ENCODE data around the gene CAPSL.
A peak's percentile ranks its signal among the peaks of the same experiment; 100 is the strongest.
"Not testable (repeated sequence)": the region's sequence is repeated elsewhere in the genome, so short reads cannot be mapped to it uniquely, and the experiment has no call there.

Gene CAPSL

GRCh38 chr5:35904443-35905132 is 33.8 kb downstream of the CAPSL start:
- no peak for DNase-seq (ENCODE audit: low spot score)

GRCh38 chr5:35903631-35904203 is 34.7 kb downstream of the CAPSL start:
- no peak for DNase-seq (ENCODE audit: low spot score)

GRCh38 chr5:35902046-35902672 is 36.3 kb downstream of the CAPSL start:
- no peak for DNase-seq (ENCODE audit: low spot score)

- DNase-seq (ENCODE audit: low spot score), result no peak
These were observed 37.3 kb downstream of the CAPSL start for GRCh38 chr5:35900972-35901695.

- no peak for DNase-seq (ENCODE audit: low spot score)
These were observed 38.6 kb downstream of the CAPSL start for GRCh38 chr5:35899800-35900199.

- DNase-seq (ENCODE audit: low spot score), result no peak
These were observed 39.3 kb downstream of the CAPSL start for GRCh38 chr5:35898952-35899660.

- no peak for DNase-seq (ENCODE audit: low spot score)
These were observed 44.3 kb downstream of the CAPSL start for GRCh38 chr5:35894131-35894530.

GRCh38 chr5:35892799-35893198 is 45.6 kb downstream of the CAPSL start:
- not testable (repeated sequence) for DNase-seq (ENCODE audit: low spot score)

GRCh38 chr5:35890021-35891020 is 48.1 kb downstream of the CAPSL start:
- no peak for DNase-seq (ENCODE audit: low spot score)

GRCh38 chr5:35887321-35888100 is 50.9 kb downstream of the CAPSL start:
- no peak for DNase-seq (ENCODE audit: low spot score)

GRCh38 chr5:35886381-35886780 is 52.0 kb downstream of the CAPSL start:
- no peak for DNase-seq (ENCODE audit: low spot score)

GRCh38 chr5:35884773-35885172 is 53.6 kb downstream of the CAPSL start:
- no peak for DNase-seq (ENCODE audit: low spot score)

- peak; percentile 73 for DNase-seq (ENCODE audit: low spot score)
These were observed 54.1 kb downstream of the CAPSL start for GRCh38 chr5:35884191-35884769.

- peak; percentile 57 for DNase-seq (ENCODE audit: low spot score)
These were observed 56.7 kb downstream of the CAPSL start for GRCh38 chr5:35881758-35882157.

- no peak for DNase-seq (ENCODE audit: low spot score)
These were observed 58.3 kb downstream of the CAPSL start for GRCh38 chr5:35880156-35880555.

GRCh38 chr5:35879649-35880048 is 58.8 kb downstream of the CAPSL start:
- DNase-seq (ENCODE audit: low spot score), result no peak

GRCh38 chr5:35879096-35879495 is 59.3 kb downstream of the CAPSL start:
- no peak for DNase-seq (ENCODE audit: low spot score)

GRCh38 chr5:35878079-35878478 is 60.3 kb downstream of the CAPSL start:
- DNase-seq (ENCODE audit: low spot score), result no peak

GRCh38 chr5:35877655-35878054 is 60.8 kb downstream of the CAPSL start:
- no peak for DNase-seq (ENCODE audit: low spot score)

- no peak for DNase-seq (ENCODE audit: low spot score)
These were observed 61.5 kb downstream of the CAPSL start for GRCh38 chr5:35876922-35877321.
